ENCODE data around the gene CYFIP1. TPM values are rescaled to one million over a fixed set of nuclear protein-coding genes. Genes with fewer than 3 reads are reported as not detected.
A peak's percentile ranks its signal among the peaks of the same experiment; 100 is the strongest.

The CYFIP1 gene
- total RNA-seq, 1 donor from 2014 or later: 140 TPM

- intact Hi-C loops (cut with DNase I): no loop called here
- DNase-seq (ENCODE audit: low spot score) (no peak), ATAC-seq (no peak)
Observed at GRCh38 chr15:22973987-22974386, 6.2 kb downstream of the CYFIP1 start.

GRCh38 chr15:22973286-22973685, 6.9 kb downstream of the CYFIP1 start:
- ATAC-seq (peak; percentile 71), DNase-seq (ENCODE audit: low spot score) (peak; percentile 48)
- intact Hi-C loops (cut with DNase I): no loop called here

- DNase-seq (ENCODE audit: low spot score): no peak
- intact Hi-C loops (cut with DNase I): no loop called here
Observed at GRCh38 chr15:22969489-22969888, 10.7 kb downstream of the CYFIP1 start.

GRCh38 chr15:22968366-22968765, 11.8 kb downstream of the CYFIP1 start:
- peak; percentile 14 for DNase-seq (ENCODE audit: low spot score)
- intact Hi-C loops (cut with DNase I): no loop called here
- ATAC-seq: no peak

More at GRCh38 chr15:22969489-22969888, 10.7 kb downstream of the CYFIP1 start:
- ATAC-seq: no peak

GRCh38 chr15:22967084-22967770, 12.9 kb downstream of the CYFIP1 start:
- intact Hi-C loops (cut with DNase I): no loop called here
- ATAC-seq: no peak
- peak; percentile 14 for DNase-seq (ENCODE audit: low spot score)

- intact Hi-C loops (cut with DNase I): no loop called here
- peak; percentile 22 for DNase-seq (ENCODE audit: low spot score)
- no peak for ATAC-seq
Observed at GRCh38 chr15:22966321-22967083, 13.7 kb downstream of the CYFIP1 start.

- peak; percentile 14 for DNase-seq (ENCODE audit: low spot score)
Observed at GRCh38 chr15:22963641-22964040, 16.5 kb downstream of the CYFIP1 start.

GRCh38 chr15:22962611-22963010, 17.6 kb downstream of the CYFIP1 start:
- intact Hi-C loops (cut with DNase I): no loop called here
- no peak for ATAC-seq
- DNase-seq (ENCODE audit: low spot score): no peak

More at GRCh38 chr15:22963641-22964040, 16.5 kb downstream of the CYFIP1 start:
- no peak for ATAC-seq
- intact Hi-C loops (cut with DNase I): no loop called here

GRCh38 chr15:22961762-22962161, 18.4 kb downstream of the CYFIP1 start:
- intact Hi-C loops (cut with DNase I): no loop called here
- DNase-seq (ENCODE audit: low spot score) (peak; percentile 26), ATAC-seq (no peak)

GRCh38 chr15:22960556-22960955, 19.6 kb downstream of the CYFIP1 start:
- intact Hi-C loops (cut with DNase I): no loop called here
- DNase-seq (ENCODE audit: low spot score) (peak; percentile 32), ATAC-seq (no peak)

GRCh38 chr15:22960126-22960525, 20.0 kb downstream of the CYFIP1 start:
- ATAC-seq (no peak), DNase-seq (ENCODE audit: low spot score) (peak; percentile 35)
- intact Hi-C loops (cut with DNase I): no loop called here

- intact Hi-C loops (cut with DNase I): no loop called here
- DNase-seq (ENCODE audit: low spot score) (peak; percentile 42), ATAC-seq (no peak)
Observed at GRCh38 chr15:22959321-22960101, 20.7 kb downstream of the CYFIP1 start.

GRCh38 chr15:22958487-22959280, 21.5 kb downstream of the CYFIP1 start:
- intact Hi-C loops (cut with DNase I): no loop called here
- ATAC-seq (no peak), DNase-seq (ENCODE audit: low spot score) (peak; percentile 50)

- no peak for DNase-seq (ENCODE audit: low spot score)
- ATAC-seq: no peak
- intact Hi-C loops (cut with DNase I): no loop called here
Observed at GRCh38 chr15:22956978-22957260, 23.2 kb downstream of the CYFIP1 start.

- DNase-seq (ENCODE audit: low spot score) (no peak), ATAC-seq (peak; percentile 48)
- intact Hi-C loops (cut with DNase I): no loop called here
Observed at GRCh38 chr15:22956257-22956977, 23.8 kb downstream of the CYFIP1 start.

GRCh38 chr15:22955544-22956119, 24.5 kb downstream of the CYFIP1 start:
- intact Hi-C loops (cut with DNase I): no loop called here
- ATAC-seq (peak; percentile 25), DNase-seq (ENCODE audit: low spot score) (no peak)

- DNase-seq (ENCODE audit: low spot score) (no peak), ATAC-seq (no peak)
- intact Hi-C loops (cut with DNase I): no loop called here
Observed at GRCh38 chr15:22954798-22955543, 25.2 kb downstream of the CYFIP1 start.
